Uterus (tissue), 4 donors: Measurements from ENCODE around the gene RBMS3. TPM values are rescaled to one million over a fixed set of nuclear protein-coding genes. Genes with fewer than 3 reads are reported as not detected.

Experiments used
- DNase-seq, 2 donors: peaks; one replicate each; pipeline ENCODE4 v3.0.0-alpha.2; 2019 to 2020
- H3K27ac ChIP-seq, 2 donors: fragments of 200-600 bp; sonication (generic); 1 replicate in 1 of 2; 2 replicates in 1 of 2; pipeline ENCODE4 v1.5.1; 2016 to 2018
- H3K27me3 ChIP-seq, 2 donors: fragments of 200-600 bp; sonication (generic); one replicate each; pipeline ENCODE4 v1.5.1; 2018 to 2019; ENCODE audit warnings: control low read depth in 1 of 2
- H3K36me3 ChIP-seq, 2 donors: fragments of 200-600 bp; sonication (generic); one replicate each; pipeline ENCODE4 v1.5.1; 2019; ENCODE audit warnings: control low read depth in 1 of 2
- H3K4me1 ChIP-seq, 2 donors: fragments of 200-600 bp; sonication (generic); one replicate each; pipeline ENCODE4 v1.5.1; 2018 to 2019; ENCODE audit warnings: control low read depth in 1 of 2
- H3K4me3 ChIP-seq, 2 donors: fragments of 200-600 bp; sonication (generic); 1 replicate in 1 of 2; 2 replicates in 1 of 2; pipeline ENCODE4 v1.5.1; 2018 to 2019; ENCODE audit warnings: mild to moderate bottlenecking in 1 of 2
- H3K9me3 ChIP-seq, 2 donors: fragments of 200-600 bp; sonication (generic); one replicate each; pipeline ENCODE4 v1.5.1; 2019; ENCODE audit warnings: control low read depth in 1 of 2
- POLR2A ChIP-seq, 2 donors: fragments of 450-650 bp; IDR thresholded peaks; one replicate each; pipeline ENCODE4 v1.6.1; 2016; ENCODE audit warnings: antibody characterized with exemption in 2 of 2, mild to moderate bottlenecking in 1 of 2, moderate library complexity in 1 of 2
- intact Hi-C: fragments of 100-400 bp; cut with DNase I; formaldehyde crosslinking; loops from one replicate; pipeline ENCODE4 v1.15.1; 2023; ENCODE audit warnings: low total_unique reads
- total RNA-seq, 4 donors: library from RNA; depleted of rRNA in 3 of 4; stranded (reverse); fragments of >200 nt in 3 of 4; gene quantifications; one replicate each; pipeline versions ENCODE4 v1.1.0 to v1.2.4, GENCODE V29; 2014 to 2023
- TF ChIP-seq, protein P1 (sequence below), 4 experiments: fragments of 200-600 bp in 2 of 4; fragments of 450-650 bp in 2 of 4; sonication (generic) in 2 of 4; IDR thresholded peaks; one replicate each; pipeline ENCODE4 v1.5.1; 2016 to 2019; ENCODE audit warnings: antibody characterized with exemption in 4 of 4, mild to moderate bottlenecking in 2 of 4, moderate library complexity in 1 of 4
- donor health status: DM: yes; HTN: yes; CAD: no.

The RBMS3 gene
- total RNA-seq, 4 donors from 2014 or later = 45.9 to 113 (median 75.4) TPM

GRCh38 chr3:29561651-29562149, 280.8 kb downstream of the RBMS3 start:
- TF ChIP-seq POLR2A (IDR thresholded peaks at IDR 0.05) = no peak
- TF ChIP-seq, protein P1, sequence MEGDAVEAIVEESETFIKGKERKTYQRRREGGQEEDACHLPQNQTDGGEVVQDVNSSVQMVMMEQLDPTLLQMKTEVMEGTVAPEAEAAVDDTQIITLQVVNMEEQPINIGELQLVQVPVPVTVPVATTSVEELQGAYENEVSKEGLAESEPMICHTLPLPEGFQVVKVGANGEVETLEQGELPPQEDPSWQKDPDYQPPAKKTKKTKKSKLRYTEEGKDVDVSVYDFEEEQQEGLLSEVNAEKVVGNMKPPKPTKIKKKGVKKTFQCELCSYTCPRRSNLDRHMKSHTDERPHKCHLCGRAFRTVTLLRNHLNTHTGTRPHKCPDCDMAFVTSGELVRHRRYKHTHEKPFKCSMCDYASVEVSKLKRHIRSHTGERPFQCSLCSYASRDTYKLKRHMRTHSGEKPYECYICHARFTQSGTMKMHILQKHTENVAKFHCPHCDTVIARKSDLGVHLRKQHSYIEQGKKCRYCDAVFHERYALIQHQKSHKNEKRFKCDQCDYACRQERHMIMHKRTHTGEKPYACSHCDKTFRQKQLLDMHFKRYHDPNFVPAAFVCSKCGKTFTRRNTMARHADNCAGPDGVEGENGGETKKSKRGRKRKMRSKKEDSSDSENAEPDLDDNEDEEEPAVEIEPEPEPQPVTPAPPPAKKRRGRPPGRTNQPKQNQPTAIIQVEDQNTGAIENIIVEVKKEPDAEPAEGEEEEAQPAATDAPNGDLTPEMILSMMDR (IDR thresholded peaks at IDR 0.05) = no peak
- Histone ChIP-seq H3K4me1 (peaks cover 4 to 9% of the 10 kb centered on the region in 2 donors), H3K36me3 (no peaks in the 10 kb centered on the region), H3K27ac (no peak overlapping the region), H3K27me3 (no peaks in the 10 kb centered on the region), H3K9me3 (no peaks in the 10 kb centered on the region), H3K4me3 (no peak overlapping the region)
- intact Hi-C loops = no loop called here
- no peak for DNase-seq

- peaks cover 0 to 4% of the 10 kb centered on the region in 2 donors for H3K4me1 ChIP-seq
- no peaks in the 10 kb centered on the region for H3K36me3 ChIP-seq
- no peak for DNase-seq
- H3K9me3 ChIP-seq = no peaks in the 10 kb centered on the region
- no peak for TF ChIP-seq POLR2A (IDR thresholded peaks at IDR 0.05)
- TF ChIP-seq, protein P1 (IDR thresholded peaks at IDR 0.05) = no peak
- H3K27ac ChIP-seq = no peak overlapping the region
- intact Hi-C loops = no loop called here
- no peaks in the 10 kb centered on the region for H3K27me3 ChIP-seq
- no peak overlapping the region for H3K4me3 ChIP-seq
Measured at GRCh38 chr3:29565236-29565635, 284.4 kb downstream of the RBMS3 start.

GRCh38 chr3:29567501-29567900, 286.6 kb downstream of the RBMS3 start:
- DNase-seq = no peak
- H3K4me1 ChIP-seq = peaks cover 0 to 4% of the 10 kb centered on the region in 2 donors
- H3K27me3 ChIP-seq = no peaks in the 10 kb centered on the region
- H3K36me3 ChIP-seq = no peaks in the 10 kb centered on the region
- no peak overlapping the region for H3K27ac ChIP-seq
- TF ChIP-seq, protein P1 (IDR thresholded peaks at IDR 0.05) = no peak
- TF ChIP-seq POLR2A (IDR thresholded peaks at IDR 0.05) = no peak
- intact Hi-C loops = no loop called here
- H3K4me3 ChIP-seq = no peak overlapping the region
- no peaks in the 10 kb centered on the region for H3K9me3 ChIP-seq

DNA sequence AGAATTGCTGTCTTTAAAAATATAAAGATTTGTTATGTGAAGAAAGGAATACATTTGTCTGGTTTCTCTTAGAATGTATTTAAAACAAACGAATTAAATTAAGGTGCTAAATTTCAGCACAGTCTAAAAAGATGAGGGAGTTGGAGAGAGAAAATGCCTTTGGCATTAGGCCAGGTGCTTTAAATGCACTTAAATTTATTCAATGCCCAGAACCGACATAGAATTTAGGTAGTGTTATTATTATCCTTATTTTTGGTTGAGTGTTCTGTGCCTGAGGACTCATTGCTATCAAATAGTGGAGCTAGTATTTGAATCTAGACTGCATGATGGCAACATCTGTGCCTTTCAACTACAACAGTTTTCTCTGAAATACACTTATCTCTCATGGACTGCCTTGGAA, 287.5 kb downstream of the RBMS3 start:
- H3K4me3 ChIP-seq = no peak overlapping the region
- peaks cover 0 to 4% of the 10 kb centered on the region in 2 donors for H3K4me1 ChIP-seq
- no peaks in the 10 kb centered on the region for H3K36me3 ChIP-seq
- TF ChIP-seq, protein P1 (IDR thresholded peaks at IDR 0.05) = no peak
- no peak for TF ChIP-seq POLR2A (IDR thresholded peaks at IDR 0.05)
- no peak for DNase-seq
- intact Hi-C loops = no loop called here
- H3K27me3 ChIP-seq = no peaks in the 10 kb centered on the region
- no peaks in the 10 kb centered on the region for H3K9me3 ChIP-seq
- H3K27ac ChIP-seq = no peak overlapping the region

DNA sequence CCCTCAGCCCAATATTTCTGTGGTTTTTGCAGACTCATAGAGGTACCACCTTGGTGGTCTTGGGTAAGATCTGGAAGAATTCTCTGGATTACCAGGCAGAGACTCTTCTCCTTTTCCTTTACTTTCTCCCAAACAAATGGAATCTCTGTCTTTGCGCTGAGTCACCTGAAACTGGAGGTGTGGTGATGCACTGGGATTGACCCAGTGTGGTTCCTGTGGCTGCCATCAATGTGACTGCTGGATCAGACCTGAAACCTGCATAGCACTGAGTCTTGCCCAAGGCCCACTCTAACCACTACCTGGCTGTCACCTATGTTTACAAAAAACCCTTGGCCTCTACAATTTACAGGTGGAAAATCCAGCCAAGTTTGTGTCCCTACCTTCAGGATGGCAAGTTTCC, 295.3 kb downstream of the RBMS3 start:
- Histone ChIP-seq H3K9me3 (no peaks in the 10 kb centered on the region), H3K27ac (no peak overlapping the region), H3K4me1 (no peaks in the 10 kb centered on the region), H3K27me3 (no peaks in the 10 kb centered on the region), H3K36me3 (peaks cover 0 to 2% of the 10 kb centered on the region in 2 donors), H3K4me3 (no peak overlapping the region)
- no peak for DNase-seq
- TF ChIP-seq, protein P1 (IDR thresholded peaks at IDR 0.05) = no peak
- no peak for TF ChIP-seq POLR2A (IDR thresholded peaks at IDR 0.05)
- intact Hi-C loops = no loop called here
